Ovary (tissue), 1 donor: Measurements from ENCODE around the gene TGM5.

Experiments used
- EP300 ChIP-seq: sonication (generic); formaldehyde crosslinking; IDR thresholded peaks from one replicate; pipeline ENCODE4 v1.6.1; 2017; ENCODE audit warnings: antibody characterized with exemption
- POLR2A ChIP-seq: fragments of 450-650 bp; IDR thresholded peaks from one replicate; pipeline ENCODE4 v1.6.1; 2017; ENCODE audit warnings: antibody characterized with exemption, mild to moderate bottlenecking, moderate library complexity

DNA sequence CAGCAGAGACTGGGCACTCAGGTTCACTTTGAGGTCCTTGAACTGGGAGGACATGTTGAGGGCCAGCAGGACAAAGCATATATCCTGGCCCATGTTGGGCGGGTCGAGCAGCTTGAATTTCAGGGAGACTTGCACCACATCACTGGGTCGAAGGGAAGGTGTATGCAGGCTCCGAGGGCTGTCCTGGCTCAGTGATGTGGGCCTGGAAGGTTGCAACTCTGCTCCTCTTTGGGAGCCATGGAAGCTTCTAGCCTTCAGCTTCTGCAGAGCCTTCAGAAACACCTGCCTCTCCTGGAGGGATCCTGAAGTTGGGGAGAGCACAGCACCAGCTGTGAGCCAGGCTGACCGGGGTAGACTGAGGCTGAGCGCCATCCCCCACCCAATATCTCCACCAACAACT lies 31.2 kb downstream of the TGM5 start:
- TF ChIP-seq EP300: no peak
- no peak for TF ChIP-seq POLR2A
